Activated CD8-positive, alpha-beta memory T cell treated with anti-CD3 and anti-CD28 coated beads for 36 hours (primary cell): Measurements from ENCODE around the gene IFITM5. TPM values are rescaled to one million over a fixed set of nuclear protein-coding genes. Genes with fewer than 3 reads are reported as not detected.

ENCODE experiments used
- CTCF ChIA-PET: fragments of 350-600 bp; sonication (Branson Sonifier 250); formaldehyde crosslinking; loops from one replicate; lab custom pipeline; 2021; ENCODE audit warnings: antibody characterized with exemption; lab: Charles Lee
- POLR2A ChIA-PET: fragments of 350-600 bp; sonication (Branson Sonifier 250); formaldehyde crosslinking; loops from one replicate; lab custom pipeline; 2021; ENCODE audit warnings: antibody characterized with exemption; lab: Charles Lee
- total RNA-seq, 2 experiments: library from RNA; stranded (reverse); gene quantifications; one replicate each; pipeline ENCODE4 v1.2.3, GENCODE V29; 2021

Gene IFITM5
- total RNA-seq, 2 experiments from 2014 or later: not detected

- CTCF ChIA-PET: interaction anchor here (1.0 to 2.4 kb wide), 6 partner anchors 12 to 61 kb away, joined by 3 to 7 read pairs (median 4); partner anchors contain the start of genes BET1L and RIC8A
- POLR2A ChIA-PET: interaction anchor here (0.7 to 1.5 kb wide), 7 partner anchors 21 to 181 kb away, joined by 3 to 6 read pairs (median 3); partner anchors contain the start of gene PGGHG
These were observed 31.8 kb downstream of the IFITM5 start for GRCh38 chr11:267491-267994.

GRCh38 chr11:266676-267439 lies 32.5 kb downstream of the IFITM5 start:
- ChIA-PET CTCF (interaction anchor here (0.6 to 2.4 kb wide), 6 partner anchors 13 to 141 kb away, joined by 3 to 7 read pairs (median 4); partner anchors contain the start of genes BET1L and RIC8A), POLR2A (interaction anchor here (1.0 to 1.5 kb wide), 4 partner anchors 24 to 182 kb away, joined by 3 to 6 read pairs (median 5); no protein-coding TSS in a partner anchor)

- ChIA-PET POLR2A (no interaction called here), CTCF (no interaction called here)
These were observed 37.7 kb downstream of the IFITM5 start for GRCh38 chr11:261624-262023.

- ChIA-PET POLR2A (no interaction called here), CTCF (interaction anchor here (1.1 to 1.6 kb wide), 3 partner anchors 11 to 103 kb away, joined by 3 to 6 read pairs (median 3); no protein-coding TSS in a partner anchor)
These were observed 39.9 kb downstream of the IFITM5 start for GRCh38 chr11:259413-259812.

GRCh38 chr11:257766-258493 lies 41.4 kb downstream of the IFITM5 start:
- POLR2A ChIA-PET: no interaction called here
- CTCF ChIA-PET: interaction anchor here (0.6 kb wide), 1 partner anchor 102 kb away, joined by 3 read pairs; no protein-coding TSS in a partner anchor

- ChIA-PET POLR2A (no interaction called here), CTCF (no interaction called here)
These were observed 42.2 kb downstream of the IFITM5 start for GRCh38 chr11:256952-257737.

- ChIA-PET POLR2A (no interaction called here), CTCF (no interaction called here)
These were observed 43.5 kb downstream of the IFITM5 start for GRCh38 chr11:255816-256215.

- ChIA-PET CTCF (no interaction called here), POLR2A (no interaction called here)
These were observed 44.1 kb downstream of the IFITM5 start for GRCh38 chr11:255176-255575.

- POLR2A ChIA-PET: no interaction called here
- CTCF ChIA-PET: no interaction called here
These were observed 45.4 kb downstream of the IFITM5 start for GRCh38 chr11:253886-254270.

- POLR2A ChIA-PET: no interaction called here
- CTCF ChIA-PET: interaction anchor here (0.6 kb wide), 1 partner anchor 16 kb away, joined by 4 read pairs; the partner anchor contains the start of gene PSMD13
These were observed 46.0 kb downstream of the IFITM5 start for GRCh38 chr11:253160-253885.

GRCh38 chr11:252666-253065 lies 46.7 kb downstream of the IFITM5 start:
- CTCF ChIA-PET: interaction anchor here (0.7 to 1.1 kb wide), 2 partner anchors 16 to 115 kb away, joined by 3 read pairs; partner anchors contain the start of gene PSMD13
- POLR2A ChIA-PET: no interaction called here

- ChIA-PET POLR2A (no interaction called here), CTCF (interaction anchor here (0.8 to 2.0 kb wide), 14 partner anchors 9 to 113 kb away, joined by 3 to 12 read pairs (median 4); partner anchors contain the start of gene PSMD13)
These were observed 47.8 kb downstream of the IFITM5 start for GRCh38 chr11:251550-251949.

- ChIA-PET POLR2A (interaction anchor here (0.6 to 0.8 kb wide), 3 partner anchors 32 to 43 kb away, joined by 3 read pairs; partner anchors contain the start of genes BET1L, PGGHG and RIC8A), CTCF (interaction anchor here (0.6 to 2.0 kb wide), 29 partner anchors 8 to 268 kb away, joined by 3 to 12 read pairs (median 3); partner anchors contain the start of genes BET1L, NLRP6, PSMD13 and RIC8A)
These were observed 48.5 kb downstream of the IFITM5 start for GRCh38 chr11:250740-251299.

GRCh38 chr11:250274-250673 lies 49.1 kb downstream of the IFITM5 start:
- CTCF ChIA-PET: interaction anchor here (0.6 to 2.0 kb wide), 26 partner anchors 7 to 269 kb away, joined by 3 to 12 read pairs (median 3); partner anchors contain the start of genes BET1L, NLRP6, PSMD13 and RIC8A
- POLR2A ChIA-PET: interaction anchor here (0.6 to 0.8 kb wide), 3 partner anchors 33 to 43 kb away, joined by 3 read pairs; partner anchors contain the start of genes BET1L, PGGHG and RIC8A

GRCh38 chr11:249062-249461 lies 50.3 kb downstream of the IFITM5 start:
- POLR2A ChIA-PET: no interaction called here
- CTCF ChIA-PET: interaction anchor here (1.4 to 1.9 kb wide), 4 partner anchors 11 to 199 kb away, joined by 3 to 6 read pairs (median 4); no protein-coding TSS in a partner anchor
